H1 (cell line): ENCODE results near the gene GNG7. TPM values are rescaled to one million over a fixed set of nuclear protein-coding genes. Genes with fewer than 3 reads are reported as not detected.

Experiments
- CTCF ChIA-PET: fragments of 300-600 bp; sonication (Branson Sonifier 250); formaldehyde crosslinking; loops from one replicate; lab custom pipeline; 2021; ENCODE audit not compliant: partially characterized antibody; lab: Charles Lee
- POLR2A ChIA-PET: fragments of 300-600 bp; sonication (Branson Sonifier 250); formaldehyde crosslinking; loops from one replicate; lab custom pipeline; 2021; ENCODE audit warnings: inconsistent platforms; ENCODE audit not compliant: partially characterized antibody; lab: Charles Lee
- DNase-seq, 2 experiments: peaks; one replicate each; pipeline versions ENCODE4 v3.0.0 to v3.0.0-alpha.2; 2010 to 2022; ENCODE audit warnings: low spot score in 2 of 2, low read depth in 1 of 2, mixed read lengths in 1 of 2
- FAIRE-seq: peaks from 2 replicates; lab custom pipeline; 2011; peaks lifted over from hg19 to GRCh38; lab: Jason Lieb, UNC
- H2AFZ ChIP-seq: 2 replicates; pipeline ENCODE4 v1.8.1; 2012; ENCODE audit warnings: low read length, inconsistent platforms
- H2AK5ac ChIP-seq: 2 replicates; pipeline ENCODE4 v1.6.1; 2013; ENCODE audit warnings: low read depth, low read length
- H2BK120ac ChIP-seq: replicated peaks from 2 replicates; pipeline ENCODE3; 2013; ENCODE audit warnings: low read depth, low read length, inconsistent platforms
- H2BK12ac ChIP-seq: 2 replicates; pipeline ENCODE4 v1.6.1; 2013; ENCODE audit warnings: low read depth, low read length
- H2BK15ac ChIP-seq: 2 replicates; pipeline ENCODE4 v1.6.1; 2013; ENCODE audit warnings: low read length
- H2BK20ac ChIP-seq: 2 replicates; pipeline ENCODE4 v1.6.1; 2013; ENCODE audit warnings: low read length
- H2BK5ac ChIP-seq: 2 replicates; pipeline ENCODE4 v1.6.1; 2013; ENCODE audit warnings: low read depth, low read length
- H3K14ac ChIP-seq: 2 replicates; pipeline ENCODE4 v1.6.1; 2013; ENCODE audit warnings: inconsistent platforms; ENCODE audit not compliant: insufficient read length
- H3K18ac ChIP-seq: 2 replicates; pipeline ENCODE4 v1.6.1; 2013; ENCODE audit warnings: low read length; ENCODE audit errors: extremely low read depth
- H3K23ac ChIP-seq: 2 replicates; pipeline ENCODE4 v1.6.1; 2013; ENCODE audit warnings: inconsistent platforms; ENCODE audit not compliant: insufficient read length
- H3K23me2 ChIP-seq: 2 replicates; pipeline ENCODE4 v1.6.1; 2013; ENCODE audit warnings: low read depth, low read length
- H3K27ac ChIP-seq: 2 replicates; pipeline ENCODE4 v1.6.1; 2011; ENCODE audit warnings: low read depth, low read length, inconsistent platforms
- H3K27me3 ChIP-seq, 4 experiments: replicated peaks in 1 of 4; 1 replicate in 1 of 4; 2 replicates in 3 of 4; pipeline versions ENCODE4 v1.6.1 to v1.8.1; 2011 to 2013; ENCODE audit warnings: low read length in 3 of 4, mild to moderate bottlenecking in 3 of 4, inconsistent platforms in 2 of 4, mixed read lengths in 2 of 4, moderate library complexity in 1 of 4; ENCODE audit not compliant: control insufficient read depth in 3 of 4, insufficient read depth in 3 of 4; ENCODE audit errors: extremely low read depth in 1 of 4
- H3K36me3 ChIP-seq, 4 experiments: 2 replicates each; pipeline versions ENCODE4 v1.6.1 to v1.8.1; 2011 to 2013; ENCODE audit warnings: mild to moderate bottlenecking in 4 of 4, low read length in 3 of 4, moderate library complexity in 2 of 4, control low read depth in 1 of 4, inconsistent platforms in 1 of 4; ENCODE audit not compliant: insufficient read depth in 4 of 4, control insufficient read depth in 2 of 4
- H3K4ac ChIP-seq: replicated peaks from 2 replicates; pipeline ENCODE3; 2013; ENCODE audit warnings: low read length, low read depth, mixed read lengths, inconsistent platforms; ENCODE audit not compliant: insufficient read length
- H3K4me1 ChIP-seq, 4 experiments: replicated peaks in 1 of 4; 1 replicate in 1 of 4; 2 replicates in 3 of 4; pipeline versions ENCODE4 v1.6.1 to v1.8.1; 2011 to 2013; ENCODE audit warnings: low read length in 3 of 4, inconsistent platforms in 2 of 4, mixed read lengths in 1 of 4; ENCODE audit not compliant: insufficient read depth in 4 of 4, control insufficient read depth in 3 of 4
- H3K4me2 ChIP-seq, 2 experiments: 2 replicates each; pipeline versions ENCODE4 v1.6.1 to v1.8.1; 2011 to 2013; ENCODE audit warnings: low read depth in 2 of 2, low read length in 2 of 2, control low read depth in 1 of 2, inconsistent platforms in 1 of 2, mild to moderate bottlenecking in 1 of 2; ENCODE audit not compliant: insufficient read depth in 1 of 2
- H3K4me3 ChIP-seq, 4 experiments: fragments of 200-600, 300-600 bp in 1 of 4; sonication (generic), shearing (Covaris generic), sonication (Bioruptor Twin) in 1 of 4; 2 replicates each; pipeline versions ENCODE4 v1.5.1 to v1.8.1; 2011 to 2016; ENCODE audit warnings: low read length in 4 of 4, low read depth in 3 of 4, control low read depth in 2 of 4, inconsistent platforms in 2 of 4, mild to moderate bottlenecking in 2 of 4, mixed read lengths in 1 of 4, moderate library complexity in 1 of 4; ENCODE audit not compliant: insufficient read depth in 2 of 4; ENCODE audit errors: extremely low read depth in 1 of 4
- H3K56ac ChIP-seq: replicated peaks from 2 replicates; pipeline ENCODE3; 2013; ENCODE audit warnings: low read depth, mild to moderate bottlenecking, mixed read lengths, low read length, inconsistent platforms; ENCODE audit not compliant: insufficient read length
- H3K79me1 ChIP-seq: 2 replicates; pipeline ENCODE4 v1.6.1; 2013; ENCODE audit warnings: low read depth, low read length, control low read depth
- H3K79me2 ChIP-seq, 2 experiments: 2 replicates each; pipeline versions ENCODE4 v1.6.1 to v1.8.1; 2012 to 2013; ENCODE audit warnings: low read length in 2 of 2, mild to moderate bottlenecking in 2 of 2, inconsistent platforms in 1 of 2; ENCODE audit not compliant: insufficient read depth in 2 of 2, control insufficient read depth in 1 of 2
- H3K9ac ChIP-seq, 4 experiments: replicated peaks in 1 of 4; 1 replicate in 1 of 4; 2 replicates in 3 of 4; pipeline versions ENCODE4 v1.6.1 to v1.8.1; 2011 to 2013; ENCODE audit warnings: low read depth in 3 of 4, low read length in 3 of 4, control low read depth in 2 of 4, mild to moderate bottlenecking in 2 of 4, moderate library complexity in 2 of 4, inconsistent platforms in 1 of 4; ENCODE audit errors: extremely low read depth in 1 of 4
- H3K9me3 ChIP-seq, 2 experiments: 2 replicates each; pipeline versions ENCODE4 v1.6.1 to v1.8.1; 2012 to 2013; ENCODE audit warnings: mild to moderate bottlenecking in 2 of 2, moderate library complexity in 2 of 2, control low read depth in 1 of 2, inconsistent platforms in 1 of 2, low read depth in 1 of 2, low read length in 1 of 2, mixed read lengths in 1 of 2; ENCODE audit not compliant: insufficient read depth in 2 of 2
- H4K20me1 ChIP-seq, 2 experiments: replicated peaks in 1 of 2; 2 replicates each; pipeline versions ENCODE3 to v1.8.1; 2011 to 2013; ENCODE audit warnings: inconsistent platforms in 2 of 2, low read length in 2 of 2, mild to moderate bottlenecking in 1 of 2; ENCODE audit not compliant: insufficient read depth in 2 of 2, control insufficient read depth in 1 of 2
- H4K5ac ChIP-seq: 2 replicates; pipeline ENCODE4 v1.6.1; 2013; ENCODE audit warnings: low read length, low read depth, mixed read lengths, inconsistent platforms; ENCODE audit not compliant: insufficient read length
- H4K8ac ChIP-seq: 2 replicates; pipeline ENCODE4 v1.8.0; 2013; ENCODE audit warnings: mild to moderate bottlenecking, moderate library complexity, low read length, inconsistent platforms; ENCODE audit not compliant: insufficient read depth; ENCODE audit errors: extremely low read depth
- H4K91ac ChIP-seq: replicated peaks from 2 replicates; pipeline ENCODE3; 2013; ENCODE audit warnings: low read length, mixed read lengths, inconsistent platforms; ENCODE audit not compliant: insufficient read length
- KDM1A ChIP-seq: fragments of 200-600, 300-600 bp; sonication (generic); IDR thresholded peaks from 2 replicates; pipeline ENCODE4 v1.7.1; 2016; ENCODE audit warnings: mild to moderate bottlenecking, low read length, borderline replicate concordance
- POLR2AphosphoS5 ChIP-seq: IDR thresholded peaks from 2 replicates; pipeline ENCODE4 v1.6.1; 2011; ENCODE audit warnings: low read depth, low read length
- WGBS, 2 experiments: shearing (Covaris generic) in 1 of 2; methylation state at CpG; one replicate each; pipeline versions ENCODE4 v1.1.6 to v1.1.7; 2013 to 2015; ENCODE audit warnings: low lambda C conversion rate in 2 of 2, mixed read lengths in 2 of 2, inconsistent platforms in 1 of 2, low coverage in 1 of 2, missing lambda C conversion rate in 1 of 2; ENCODE audit not compliant: insufficient replicate concordance in 2 of 2, insufficient coverage in 1 of 2, insufficient read length in 1 of 2; ENCODE audit errors: extremely low coverage in 1 of 2, missing lambda C conversion rate in 1 of 2; 5-methylcytosine and 5-hydroxymethylcytosine counted together
- polyA plus RNA-seq, 7 experiments: library from polyadenylated mRNA; depleted of rRNA in 3 of 7; stranded (reverse) in 5 of 7; unstranded in 2 of 7; fragments of >200 nt in 5 of 7; fragments of 200-250 nt in 2 of 7; gene quantifications; 1 replicate in 5 of 7; 2 replicates in 1 of 7; 4 replicates in 1 of 7; pipeline versions ENCODE4 v1.2.1 to v1.2.3, GENCODE V29; 2011 to 2013; ENCODE audit warnings: missing spikeins in 2 of 7, mixed read lengths in 2 of 7
- total RNA-seq: library from RNA; stranded (reverse); fragmentation: NEBNext Ultra II Directional; extraction: Animal tissue kit (Norgen Biotek cat#: 25700); gene quantifications from 2 replicates; pipeline ENCODE4 v1.2.1, GENCODE V29; 2021

GNG7 gene
- total and polyA plus RNA-seq, 2 of the 8 experiments (the other 6 are each of a cell fraction or from before 2014, with no cell fraction given) = 2.8 to 7.8 TPM

DNA sequence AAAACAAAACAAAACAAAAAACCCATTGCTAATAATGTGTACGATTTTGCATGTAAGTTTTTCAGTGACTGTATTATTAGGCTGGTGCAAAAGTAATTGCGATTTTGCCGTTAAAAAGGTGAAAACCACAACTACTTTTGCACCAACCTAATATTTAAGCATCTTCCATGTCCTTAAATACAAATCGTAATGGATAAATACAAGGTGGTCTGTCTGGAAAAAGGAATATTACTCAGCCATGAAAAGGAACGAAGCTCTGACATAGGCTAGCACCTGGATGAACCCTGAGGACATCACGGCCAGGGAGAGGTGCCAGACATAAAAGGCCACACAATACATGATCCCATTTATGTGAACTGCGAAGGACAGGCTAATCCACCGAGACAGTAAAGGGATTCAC is 193.4 kb downstream of the GNG7 start:
- Histone ChIP-seq H4K5ac (no peak overlapping the region), H4K20me1 (no peaks in the 10 kb centered on the region), H3K9ac (no peak overlapping the region), H3K36me3 (no peaks in the 10 kb centered on the region), H2BK20ac (no peak overlapping the region), H3K23ac (no peak overlapping the region), H4K91ac (no peak overlapping the region), H2AFZ (no peak overlapping the region), H2BK15ac (no peak overlapping the region), H4K8ac (no peak overlapping the region), H3K14ac (no peak overlapping the region), H2BK120ac (no peak overlapping the region), H3K4me1 (peaks cover 0 to 9% (median 6%) of the 10 kb centered on the region in 4 experiments; a peak in 5 of 7 replicates), H2BK12ac (no peak overlapping the region), H3K56ac (no peak overlapping the region), H3K4ac (no peak overlapping the region), H3K23me2 (no peaks in the 10 kb centered on the region), H3K79me1 (no peaks in the 10 kb centered on the region), H2BK5ac (no peak overlapping the region), H3K18ac (no peak overlapping the region), H3K27ac (no peak overlapping the region), H3K79me2 (no peaks in the 10 kb centered on the region), H2AK5ac (no peak overlapping the region), H3K27me3 (no peaks in the 10 kb centered on the region), H3K9me3 (no peaks in the 10 kb centered on the region), H3K4me3 (no peak overlapping the region), H3K4me2 (no peak overlapping the region)
- FAIRE-seq = no peak
- TF ChIP-seq KDM1A = 0 out of 2 replicates have a peak, but pooled peaks have one; percentile 41
- no peak for TF ChIP-seq POLR2AphosphoS5
- WGBS, 2 experiments = 91% methylated on average over 8 of the region's 8 CpGs; no CpG with 5 or more reads in 1 of the 2 experiments
- ChIA-PET CTCF (interaction anchor here (1.7 kb wide), 1 partner anchor 10 kb away, joined by 4 read pairs; no protein-coding TSS in a partner anchor), POLR2A (interaction anchor here (1.2 to 1.4 kb wide), 3 partner anchors 11 to 33 kb away, joined by 3 to 4 read pairs (median 4); no protein-coding TSS in a partner anchor)
- DNase-seq = no peak
